ENCODE results near the gene APOBEC4. TPM values are rescaled to one million over a fixed set of nuclear protein-coding genes. Genes with fewer than 3 reads are reported as not detected.

The APOBEC4 gene
- total RNA-seq, 2 donors from 2014 or later: not detected

DNA sequence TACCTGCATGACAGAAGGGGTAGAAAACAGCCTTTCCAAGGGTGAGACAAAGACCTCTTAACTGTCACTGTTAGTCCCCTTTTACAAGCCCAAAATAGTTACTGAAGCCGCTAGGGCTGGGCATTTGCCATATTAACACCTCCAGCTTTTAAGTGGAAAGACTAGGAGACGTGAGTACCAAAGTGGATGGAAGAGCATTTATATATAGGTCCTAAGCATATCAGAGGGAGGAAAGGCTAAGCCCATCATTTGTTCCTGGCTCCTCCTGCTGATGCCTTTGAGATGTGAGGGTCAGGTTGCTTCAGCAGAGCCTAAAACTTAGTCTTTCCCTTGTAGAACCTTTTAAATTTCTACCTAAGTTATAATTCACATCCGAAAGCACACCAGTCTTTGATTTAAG lies 25.7 kb upstream of the APOBEC4 start:
- no peak overlapping the region for H3K4me3 ChIP-seq
- no peaks in the 10 kb centered on the region for H3K9me3 ChIP-seq
- H3K36me3 ChIP-seq (replicated peaks in 1 of 2; ENCODE audit: insufficient read depth in 1 of 2, low read depth in 2 of 2): no peaks in the 10 kb centered on the region
- DNase-seq (no peak), ATAC-seq (no peak)
- intact Hi-C loops (cut with DNase I): no loop called here
- 68 to 72% methylated on average over 3 of the region's 3 CpGs for WGBS, 2 donors
- H3K27me3 ChIP-seq: no peaks in the 10 kb centered on the region
- no peaks in the 10 kb centered on the region for H3K4me1 ChIP-seq
- H3K27ac ChIP-seq: no peak overlapping the region
- TF ChIP-seq, protein P1, sequence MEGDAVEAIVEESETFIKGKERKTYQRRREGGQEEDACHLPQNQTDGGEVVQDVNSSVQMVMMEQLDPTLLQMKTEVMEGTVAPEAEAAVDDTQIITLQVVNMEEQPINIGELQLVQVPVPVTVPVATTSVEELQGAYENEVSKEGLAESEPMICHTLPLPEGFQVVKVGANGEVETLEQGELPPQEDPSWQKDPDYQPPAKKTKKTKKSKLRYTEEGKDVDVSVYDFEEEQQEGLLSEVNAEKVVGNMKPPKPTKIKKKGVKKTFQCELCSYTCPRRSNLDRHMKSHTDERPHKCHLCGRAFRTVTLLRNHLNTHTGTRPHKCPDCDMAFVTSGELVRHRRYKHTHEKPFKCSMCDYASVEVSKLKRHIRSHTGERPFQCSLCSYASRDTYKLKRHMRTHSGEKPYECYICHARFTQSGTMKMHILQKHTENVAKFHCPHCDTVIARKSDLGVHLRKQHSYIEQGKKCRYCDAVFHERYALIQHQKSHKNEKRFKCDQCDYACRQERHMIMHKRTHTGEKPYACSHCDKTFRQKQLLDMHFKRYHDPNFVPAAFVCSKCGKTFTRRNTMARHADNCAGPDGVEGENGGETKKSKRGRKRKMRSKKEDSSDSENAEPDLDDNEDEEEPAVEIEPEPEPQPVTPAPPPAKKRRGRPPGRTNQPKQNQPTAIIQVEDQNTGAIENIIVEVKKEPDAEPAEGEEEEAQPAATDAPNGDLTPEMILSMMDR (IDR thresholded peaks at IDR 0.05): no peak
- no peak for TF ChIP-seq POLR2A (IDR thresholded peaks at IDR 0.05)

DNA sequence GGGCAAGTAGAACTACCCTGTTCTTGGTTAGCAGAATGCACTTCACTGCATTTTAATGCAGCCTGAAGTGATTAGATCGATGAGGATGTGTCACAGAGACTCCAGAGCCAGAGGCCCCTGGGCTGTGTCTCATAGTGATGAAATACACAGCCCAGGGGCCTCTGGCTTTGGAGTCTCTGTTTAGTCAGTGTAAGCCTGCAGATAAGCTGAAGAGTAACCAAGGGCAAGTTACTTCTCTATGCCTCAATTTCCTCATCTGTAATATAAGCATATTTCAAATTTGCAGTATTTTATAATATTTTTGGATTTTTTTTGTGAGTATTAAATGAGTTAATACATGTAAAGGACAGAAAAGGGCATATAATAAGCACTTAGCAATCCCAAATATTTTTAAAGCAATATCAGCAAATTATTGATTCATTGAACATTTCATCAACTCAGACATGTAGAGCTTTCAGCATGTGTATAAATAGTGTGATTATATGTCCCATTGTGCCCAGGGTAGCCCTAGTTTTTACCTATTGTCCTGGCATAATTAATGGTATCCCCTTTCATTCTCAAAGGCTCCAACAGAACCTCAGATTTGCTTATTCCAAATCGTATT lies 23.6 kb upstream of the APOBEC4 start:
- TF ChIP-seq, protein P1 (IDR thresholded peaks at IDR 0.05): no peak
- no peak for TF ChIP-seq POLR2A (IDR thresholded peaks at IDR 0.05)
- Histone ChIP-seq H3K4me3 (no peak overlapping the region), H3K4me1 (no peaks in the 10 kb centered on the region), H3K27me3 (no peaks in the 10 kb centered on the region), H3K9me3 (no peaks in the 10 kb centered on the region), H3K27ac (no peak overlapping the region), H3K36me3 (replicated peaks in 1 of 2; ENCODE audit: insufficient read depth in 1 of 2, low read depth in 2 of 2) (no peaks in the 10 kb centered on the region)
- no peak for ATAC-seq
- WGBS, 2 donors: 36 to 48% methylated on average over 2 of the region's 2 CpGs
- intact Hi-C loops (cut with DNase I): no loop called here
- DNase-seq: no peak

DNA sequence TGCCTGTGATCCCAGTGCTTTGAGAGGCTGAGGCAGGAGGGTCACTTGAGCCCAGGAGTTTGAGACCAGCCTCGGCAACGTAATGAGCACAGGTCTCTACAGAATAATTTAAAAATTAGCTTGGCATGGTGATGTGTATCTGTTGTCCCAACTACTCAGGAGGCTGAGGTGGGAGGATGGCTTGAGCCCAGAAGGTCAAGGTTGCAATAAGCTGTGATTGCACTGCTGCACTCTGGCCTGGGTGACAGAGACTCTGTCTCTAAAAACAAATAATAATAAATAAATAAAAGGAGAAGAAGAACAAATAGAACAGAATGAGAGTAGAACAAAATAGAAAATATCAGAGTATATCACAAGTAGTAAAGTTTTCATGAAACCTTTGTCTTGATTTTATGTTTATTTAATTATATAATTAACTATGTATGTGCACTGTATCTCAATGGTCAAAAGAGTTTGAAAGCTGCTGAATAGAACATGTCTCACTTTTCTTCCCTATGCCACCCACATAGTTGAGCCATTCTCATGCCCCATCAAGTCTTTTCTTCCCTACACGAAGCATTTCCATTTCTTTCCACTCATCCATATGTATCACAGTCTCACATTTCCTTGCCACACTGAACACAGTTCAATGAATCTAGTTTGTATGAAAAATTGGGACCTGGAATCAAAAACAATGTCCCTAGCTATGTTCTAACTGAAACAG lies 22.9 kb upstream of the APOBEC4 start:
- Histone ChIP-seq H3K4me1 (no peaks in the 10 kb centered on the region), H3K36me3 (replicated peaks in 1 of 2; ENCODE audit: insufficient read depth in 1 of 2, low read depth in 2 of 2) (no peaks in the 10 kb centered on the region), H3K27me3 (no peaks in the 10 kb centered on the region), H3K4me3 (no peak overlapping the region), H3K27ac (no peak overlapping the region), H3K9me3 (no peaks in the 10 kb centered on the region)
- ATAC-seq (no peak), DNase-seq (no peak)
- intact Hi-C loops (cut with DNase I): no loop called here
- TF ChIP-seq, protein P1 (IDR thresholded peaks at IDR 0.05): no peak
- TF ChIP-seq POLR2A (IDR thresholded peaks at IDR 0.05): no peak
- WGBS, 2 donors: 68 to 87% methylated on average over 3 of the region's 3 CpGs

DNA sequence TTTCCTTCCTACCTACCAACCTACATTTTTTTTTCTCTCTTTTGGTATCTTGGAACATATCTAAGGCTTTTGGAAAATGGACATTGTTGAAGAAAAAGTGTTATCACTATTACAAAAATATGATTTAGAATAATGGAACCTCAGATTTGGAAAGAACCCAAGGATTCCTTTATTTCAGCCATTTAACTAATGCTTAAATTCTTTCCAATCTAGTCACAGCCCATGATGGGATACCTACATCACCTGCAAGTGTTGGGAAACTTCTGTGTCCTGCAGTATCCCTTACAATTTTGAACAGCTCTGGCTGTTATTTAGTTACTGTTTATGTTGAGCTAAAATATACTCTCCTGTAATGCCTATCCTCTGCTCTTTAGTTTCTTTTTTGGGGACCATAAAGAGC lies 22.3 kb upstream of the APOBEC4 start:
- H3K9me3 ChIP-seq: no peaks in the 10 kb centered on the region
- H3K27me3 ChIP-seq: no peaks in the 10 kb centered on the region
- H3K27ac ChIP-seq: no peak overlapping the region
- no peak for ATAC-seq
- no peak overlapping the region for H3K4me3 ChIP-seq
- no peaks in the 10 kb centered on the region for H3K4me1 ChIP-seq
- intact Hi-C loops (cut with DNase I): no loop called here
- no peaks in the 10 kb centered on the region for H3K36me3 ChIP-seq (replicated peaks in 1 of 2; ENCODE audit: insufficient read depth in 1 of 2, low read depth in 2 of 2)
- DNase-seq: no peak
- TF ChIP-seq, protein P1 (IDR thresholded peaks at IDR 0.05): no peak
- no peak for TF ChIP-seq POLR2A (IDR thresholded peaks at IDR 0.05)

DNA sequence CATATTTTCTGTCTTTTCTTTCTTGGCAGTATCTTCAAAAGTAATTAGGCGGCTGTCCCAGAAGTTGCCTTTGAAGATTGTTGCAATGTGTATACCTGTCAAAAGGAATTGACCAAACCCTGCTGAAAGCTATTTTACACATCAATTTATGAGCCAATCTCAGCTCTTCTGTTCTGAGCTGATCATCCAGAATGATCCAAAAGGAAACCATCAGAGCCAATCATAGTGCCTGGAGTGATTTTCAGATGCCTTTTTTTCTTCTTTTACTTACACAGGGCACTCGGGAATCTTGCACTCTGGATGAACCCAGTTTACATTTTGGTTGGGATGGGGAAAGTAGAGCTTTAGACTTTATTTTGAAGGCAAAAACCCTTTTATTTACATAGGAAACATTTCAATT lies 21.8 kb upstream of the APOBEC4 start:
- Histone ChIP-seq H3K36me3 (replicated peaks in 1 of 2; ENCODE audit: insufficient read depth in 1 of 2, low read depth in 2 of 2) (no peaks in the 10 kb centered on the region), H3K4me3 (no peak overlapping the region), H3K27me3 (no peaks in the 10 kb centered on the region), H3K4me1 (no peaks in the 10 kb centered on the region), H3K9me3 (no peaks in the 10 kb centered on the region), H3K27ac (no peak overlapping the region)
- intact Hi-C loops (cut with DNase I): no loop called here
- WGBS, 2 donors: 73% methylated on average over 2 of the region's 2 CpGs
- TF ChIP-seq, protein P1 (IDR thresholded peaks at IDR 0.05): no peak
- no peak for TF ChIP-seq POLR2A (IDR thresholded peaks at IDR 0.05)
- ATAC-seq: no peak
- DNase-seq: no peak

Measured in body of pancreas (tissue), 4 donors.